ENCODE results near the gene CEBPG.
A peak's percentile ranks its signal among the peaks of the same experiment; 100 is the strongest.

Gene CEBPG

DNA sequence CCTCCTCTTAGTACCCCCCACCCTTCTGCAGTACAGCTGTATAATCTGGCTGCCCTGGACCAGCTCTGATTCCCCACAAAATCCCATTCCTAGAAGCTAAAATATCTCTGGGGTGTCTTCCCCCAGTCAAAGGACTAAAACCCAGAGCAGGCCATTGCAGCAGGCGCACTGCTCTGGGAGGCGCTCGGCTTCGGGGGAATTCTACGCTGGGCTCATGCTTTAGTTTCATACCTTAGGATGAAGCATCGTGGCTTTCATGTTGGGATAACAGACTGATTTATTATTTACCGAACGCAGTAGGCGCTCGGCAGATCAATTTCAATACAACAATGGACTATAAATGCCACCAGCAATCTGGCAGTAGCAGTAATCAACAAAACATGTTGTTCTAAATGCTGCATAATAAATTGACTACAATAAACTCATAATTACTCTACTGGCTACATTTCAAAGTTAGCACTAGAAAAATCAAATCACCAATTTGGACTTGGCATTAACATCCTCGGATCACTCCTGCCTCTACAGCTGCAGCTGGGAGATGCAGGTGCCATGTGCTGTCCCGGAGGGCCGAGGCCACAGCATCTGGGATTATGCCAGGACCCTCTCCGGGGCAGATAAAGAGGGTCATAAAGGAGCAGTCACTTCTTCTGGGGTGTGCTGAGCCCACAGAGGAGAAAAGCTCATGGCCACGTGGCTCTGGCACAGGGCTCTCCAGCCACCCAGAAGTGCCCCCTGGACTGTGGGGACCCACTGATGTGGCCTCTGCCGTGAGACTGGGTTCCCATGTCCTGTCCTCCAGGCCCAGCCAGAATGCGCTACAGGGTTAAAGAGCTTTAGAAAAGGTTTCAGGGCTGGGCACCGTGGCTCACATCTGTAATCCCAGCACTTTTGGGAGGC, 35.3 kb downstream of the CEBPG start:
- DNase-seq = no peak

GRCh38 chr19:33409906-33410685, 36.6 kb downstream of the CEBPG start:
- DNase-seq = no peak

GRCh38 chr19:33410915-33411401, 37.4 kb downstream of the CEBPG start:
- no peak for DNase-seq

GRCh38 chr19:33411621-33412180, 38.2 kb downstream of the CEBPG start:
- no peak for DNase-seq

GRCh38 chr19:33412601-33413425, 39.3 kb downstream of the CEBPG start:
- no peak for DNase-seq

DNA sequence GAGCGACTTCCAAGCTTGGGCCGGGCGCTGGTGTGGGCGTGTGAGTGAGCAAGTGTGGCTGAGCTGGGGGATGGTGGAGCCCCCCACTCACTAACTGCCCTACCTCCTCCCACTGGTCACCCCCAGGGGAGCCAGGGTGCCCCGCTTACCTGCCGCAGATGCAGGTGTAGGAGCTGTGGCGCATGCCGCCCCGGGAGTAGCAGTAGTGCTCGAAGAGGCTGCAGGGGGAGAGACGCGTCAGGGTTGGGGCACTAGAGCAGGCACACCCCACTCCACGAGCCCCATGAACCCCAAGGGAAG, 39.9 kb downstream of the CEBPG start:
- no peak for DNase-seq

GRCh38 chr19:33413868-33414666, 40.6 kb downstream of the CEBPG start:
- DNase-seq = no peak

- no peak for DNase-seq
Measured at GRCh38 chr19:33414667-33415605, 41.4 kb downstream of the CEBPG start.

DNA sequence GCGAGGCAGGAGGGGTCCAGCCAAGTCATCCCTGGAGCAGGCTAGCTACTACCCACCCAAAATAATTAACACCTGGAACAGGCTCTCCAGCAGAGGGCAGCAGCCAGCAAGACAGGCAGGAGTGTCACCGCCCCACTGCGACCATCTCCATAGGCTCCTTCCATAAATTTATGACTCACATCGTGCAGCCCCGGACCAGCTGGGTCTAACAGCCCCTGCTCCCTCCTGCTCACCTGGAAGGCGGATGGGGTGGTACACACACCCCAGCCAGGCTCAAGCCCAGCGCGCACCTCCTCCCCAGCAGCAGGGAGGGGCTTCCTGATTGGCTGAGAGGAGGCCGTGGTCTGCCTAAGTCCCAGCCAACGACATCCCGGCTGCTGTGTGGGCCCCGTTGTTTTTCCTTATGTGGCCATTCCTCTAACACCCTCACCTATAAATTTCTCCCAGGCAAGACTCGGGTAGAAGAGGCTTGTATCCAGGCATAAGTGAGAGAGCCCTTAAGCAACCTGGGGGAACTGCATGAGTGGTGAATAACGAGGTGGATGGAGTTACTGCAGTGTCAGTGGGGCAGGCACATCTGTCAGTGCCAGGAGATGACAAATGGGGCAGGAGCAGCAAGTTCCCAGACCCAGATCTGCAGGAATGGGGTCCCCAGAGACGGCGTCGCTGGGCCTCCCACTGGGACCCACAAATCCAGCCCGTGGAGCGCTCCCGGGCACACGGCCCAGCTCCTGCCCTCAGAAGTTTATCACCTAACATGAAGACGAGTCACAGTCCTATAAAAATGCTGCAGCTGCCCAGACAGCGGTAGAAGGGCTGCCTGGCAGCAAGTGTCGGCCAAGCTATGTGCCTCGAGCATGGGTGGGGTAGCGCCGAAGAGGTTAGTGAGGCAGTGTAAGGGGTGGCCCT, 43.1 kb downstream of the CEBPG start:
- DNase-seq = peak; percentile 68

GRCh38 chr19:33417751-33418150, 44.2 kb downstream of the CEBPG start:
- no peak for DNase-seq

- DNase-seq = no peak
Measured at GRCh38 chr19:33418461-33418860, 45.0 kb downstream of the CEBPG start.

DNA sequence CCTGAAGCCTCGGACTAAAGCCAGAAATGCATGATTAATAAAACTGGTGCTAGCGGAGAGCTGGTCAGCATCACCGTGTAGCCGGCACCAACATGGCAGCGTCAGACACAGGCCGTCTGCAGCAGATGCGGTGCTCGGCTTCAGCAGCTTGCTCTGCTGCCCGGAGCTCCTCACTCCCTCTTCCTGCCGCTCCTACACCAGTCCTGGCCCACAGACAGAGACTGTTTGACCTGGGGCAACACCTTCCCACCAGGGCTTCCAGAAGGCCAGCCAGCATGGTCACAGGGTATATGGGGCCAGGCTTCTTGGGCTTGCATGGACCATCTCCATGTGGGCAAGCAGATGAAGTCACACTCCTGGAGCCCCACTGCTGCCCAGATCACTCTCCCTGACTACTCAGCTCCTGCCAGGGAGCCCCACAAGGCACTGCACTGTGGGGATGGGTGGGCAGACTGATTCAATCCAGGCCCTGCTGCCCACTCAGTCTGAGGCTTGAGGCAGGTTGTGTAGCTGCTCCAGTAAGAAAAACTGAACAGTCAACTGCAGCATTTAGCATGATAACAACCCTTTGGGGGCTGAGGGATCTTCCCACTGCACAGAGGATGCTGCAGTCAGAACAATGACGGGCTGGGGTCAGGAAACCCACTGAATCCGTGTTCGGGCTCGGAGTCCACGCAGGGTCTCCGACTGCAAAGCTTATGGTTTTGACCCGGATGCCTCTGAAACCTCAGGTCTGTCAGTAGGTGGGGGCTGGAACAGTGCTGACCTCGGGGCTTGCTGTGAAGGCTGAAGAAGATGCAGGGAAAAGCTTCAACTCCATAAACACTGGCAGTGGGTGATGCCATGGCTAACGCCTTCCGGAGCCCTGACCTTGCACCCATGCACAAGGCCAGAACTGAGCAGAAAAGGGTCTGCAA, 45.6 kb downstream of the CEBPG start:
- no peak for DNase-seq

GRCh38 chr19:33419788-33420130, 46.2 kb downstream of the CEBPG start:
- no peak for DNase-seq

- DNase-seq = no peak
Measured at GRCh38 chr19:33420821-33421220, 47.3 kb downstream of the CEBPG start.

- DNase-seq = no peak
Measured at GRCh38 chr19:33421368-33421767, 47.9 kb downstream of the CEBPG start.

DNA sequence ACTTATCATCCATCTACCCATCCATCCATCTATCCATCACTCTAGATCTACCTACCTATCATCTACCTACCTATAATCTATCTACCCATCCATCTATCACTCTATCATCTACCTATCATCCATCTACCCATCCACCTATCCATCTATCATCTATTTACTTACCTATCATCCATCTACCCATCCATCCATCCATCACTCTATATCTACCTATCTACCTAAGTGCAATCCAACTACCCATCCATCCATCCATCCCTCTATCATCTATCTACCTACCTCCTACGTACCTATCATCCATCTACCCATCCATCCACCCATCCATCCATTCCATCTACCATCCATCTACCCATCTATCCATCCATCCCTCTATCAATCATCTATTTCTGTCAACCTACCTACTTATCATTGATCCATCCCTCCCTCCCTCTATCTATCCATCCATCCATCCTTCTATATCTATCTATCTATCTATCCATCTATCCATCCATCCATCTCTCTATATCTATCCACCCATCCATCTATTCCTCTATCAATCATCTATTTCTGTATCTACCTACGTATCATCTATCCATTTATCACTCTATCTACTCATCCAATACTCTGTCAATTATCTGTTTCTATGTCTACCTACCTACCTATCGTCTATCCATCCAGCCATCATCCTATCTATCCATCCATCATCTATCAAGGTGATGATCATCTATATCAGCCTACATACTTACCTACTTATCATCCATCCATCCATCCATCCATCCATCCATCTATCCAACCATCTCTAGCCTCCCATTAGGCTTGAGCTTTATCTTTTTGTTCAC, 49.1 kb downstream of the CEBPG start:
- DNase-seq = no peak

GRCh38 chr19:33424181-33424580, 50.7 kb downstream of the CEBPG start:
- DNase-seq = no peak
